Stimulated activated CD8-positive, alpha-beta memory T cell treated with anti-CD3 and anti-CD28 coated beads, Interleukin-4, amount 100 ng/mL, for 1 hour (primary cell): ENCODE results near the gene EXOC4.

ENCODE experiments used
- DNase-seq, 2 donors: peaks; one replicate each; pipeline ENCODE4 v3.0.0-alpha.2; 2020; ENCODE audit warnings: low read depth in 2 of 2, low spot score in 1 of 2

EXOC4 gene

GRCh38 chr7:133360201-133360600, 107.3 kb downstream of the EXOC4 start:
- DNase-seq = no peak

GRCh38 chr7:133361806-133362205, 108.9 kb downstream of the EXOC4 start:
- no peak for DNase-seq

GRCh38 chr7:133364959-133365690, 112.2 kb downstream of the EXOC4 start:
- no peak for DNase-seq

GRCh38 chr7:133365917-133366316, 113.0 kb downstream of the EXOC4 start:
- no peak for DNase-seq

- DNase-seq = no peak
Observed at GRCh38 chr7:133367561-133367960, 114.7 kb downstream of the EXOC4 start.

- DNase-seq = no peak
Observed at GRCh38 chr7:133369130-133369529, 116.3 kb downstream of the EXOC4 start.

DNA sequence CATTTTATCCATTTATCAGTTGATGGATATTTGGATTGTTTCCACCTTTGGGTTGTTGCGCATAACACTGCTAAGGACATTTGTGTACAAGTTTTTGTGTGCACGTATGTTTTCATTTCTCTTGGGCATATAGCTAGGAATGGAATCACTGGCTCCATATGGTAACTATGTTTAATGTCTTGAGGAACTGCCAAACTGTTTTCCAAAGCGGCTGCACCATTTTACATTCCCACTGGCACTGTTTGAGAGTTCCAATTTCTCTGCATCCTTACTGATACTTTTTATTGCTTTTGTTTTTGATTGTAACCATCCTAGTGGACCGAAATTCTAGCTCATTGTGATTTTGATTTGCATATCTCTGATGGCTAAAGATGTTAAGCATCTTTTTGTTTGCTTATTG, 118.7 kb downstream of the EXOC4 start:
- no peak for DNase-seq

DNA sequence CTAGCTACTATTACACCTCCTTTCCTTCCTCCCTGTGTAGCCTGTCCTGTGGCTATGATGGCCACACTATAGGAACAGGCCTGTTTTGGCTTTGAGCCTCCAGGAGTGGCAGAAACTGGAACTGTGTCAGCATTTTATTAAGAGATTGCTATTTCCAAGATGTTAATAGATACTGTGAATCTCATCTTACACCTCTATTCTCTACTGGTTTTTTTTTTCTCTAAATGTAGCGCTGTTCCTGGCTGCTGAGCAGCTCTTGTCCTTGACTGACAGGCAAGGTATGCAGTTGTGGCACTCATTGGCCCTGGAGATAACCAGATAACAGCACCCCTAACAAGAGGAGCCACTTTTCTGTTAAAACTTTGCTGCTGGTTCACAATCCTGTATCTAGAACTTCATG, 119.5 kb downstream of the EXOC4 start:
- DNase-seq = no peak

- DNase-seq = no peak
Observed at GRCh38 chr7:133376514-133376913, 123.6 kb downstream of the EXOC4 start.

GRCh38 chr7:133381965-133382364, 129.1 kb downstream of the EXOC4 start:
- no peak for DNase-seq

- no peak for DNase-seq
Observed at GRCh38 chr7:133382775-133383559, 130.1 kb downstream of the EXOC4 start.

GRCh38 chr7:133386205-133386604, 133.3 kb downstream of the EXOC4 start:
- no peak for DNase-seq

DNA sequence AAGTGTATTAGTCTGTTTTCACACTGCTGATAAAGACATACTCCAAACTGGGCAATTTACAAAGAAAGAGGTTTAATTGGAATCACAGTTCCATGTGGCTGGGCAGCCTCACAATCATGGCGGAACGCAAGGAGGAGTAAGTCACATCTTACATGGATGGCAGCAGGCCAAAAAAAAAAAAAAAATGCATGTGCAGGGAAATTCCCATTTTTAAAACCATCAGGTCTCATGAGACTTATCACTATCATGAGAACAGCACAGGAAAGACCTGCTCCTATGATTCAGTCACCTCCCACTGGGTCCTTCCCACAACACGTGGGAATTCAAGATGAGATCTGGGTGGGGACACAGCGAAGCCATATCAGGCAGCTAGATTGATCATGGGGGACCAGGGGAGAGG, 136.8 kb downstream of the EXOC4 start:
- DNase-seq = no peak

- no peak for DNase-seq
Observed at GRCh38 chr7:133391206-133391605, 138.3 kb downstream of the EXOC4 start.

DNA sequence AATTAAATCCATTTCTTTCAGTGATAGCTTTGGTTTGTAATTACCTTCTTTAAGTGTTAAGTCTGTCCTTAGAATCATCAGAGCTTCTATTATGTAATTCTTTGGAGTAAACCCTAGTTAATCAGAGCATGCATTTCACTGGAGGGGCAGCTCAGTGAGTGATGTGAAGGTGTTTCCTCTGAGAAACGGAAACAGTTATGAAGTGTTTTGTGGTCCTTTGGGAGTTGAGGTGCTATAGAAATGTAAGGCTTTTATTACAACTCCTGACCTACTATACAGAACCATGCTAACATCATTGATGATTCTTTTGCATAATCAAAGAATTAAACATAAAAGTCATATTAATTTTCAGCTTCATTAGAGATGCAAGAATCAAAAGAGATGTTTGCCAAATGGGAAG, 141.5 kb downstream of the EXOC4 start:
- DNase-seq = no peak

DNA sequence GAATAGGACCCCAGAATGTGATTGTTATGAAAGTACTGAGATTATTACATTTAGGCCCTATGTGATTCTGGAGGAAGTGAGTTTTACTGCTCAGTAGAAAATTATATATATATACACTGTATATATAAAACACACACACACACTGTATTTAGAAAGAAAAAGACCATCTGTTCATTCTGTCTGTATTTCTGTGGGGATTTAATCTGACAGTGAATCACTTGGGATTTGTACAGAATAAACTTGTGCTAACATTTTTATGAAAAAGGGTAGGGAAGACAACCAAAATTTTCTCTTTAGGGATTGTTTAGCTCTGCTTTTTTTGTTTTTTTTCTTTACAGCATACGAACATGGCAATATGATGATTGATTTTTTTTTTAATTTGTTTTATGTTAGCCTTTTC, 142.7 kb downstream of the EXOC4 start:
- DNase-seq = no peak

DNA sequence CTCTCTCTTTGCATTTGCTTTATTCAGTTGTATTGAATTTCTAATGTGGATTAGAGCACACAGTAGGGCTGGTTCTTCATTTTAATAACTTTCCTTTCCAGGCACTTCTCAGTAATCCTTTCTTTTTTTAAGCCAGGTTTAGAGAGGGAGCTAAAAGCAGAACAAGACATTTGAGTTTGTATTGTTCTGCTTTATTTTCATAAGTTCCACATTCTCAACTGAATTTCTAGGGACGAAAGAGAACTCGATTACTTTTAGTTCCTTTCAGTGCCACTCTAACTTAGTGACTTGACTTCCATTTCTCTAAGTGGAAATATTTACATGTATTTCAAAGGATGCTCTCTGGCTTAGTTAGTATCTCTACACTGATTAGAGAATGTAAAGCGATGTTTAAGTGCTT, 145.6 kb downstream of the EXOC4 start:
- no peak for DNase-seq

- DNase-seq = no peak
Observed at GRCh38 chr7:133401225-133401624, 148.3 kb downstream of the EXOC4 start.

- DNase-seq = no peak
Observed at GRCh38 chr7:133408212-133408611, 155.3 kb downstream of the EXOC4 start.

GRCh38 chr7:133409421-133409820, 156.5 kb downstream of the EXOC4 start:
- no peak for DNase-seq

- DNase-seq = no peak
Observed at GRCh38 chr7:133409966-133410365, 157.1 kb downstream of the EXOC4 start.

GRCh38 chr7:133411395-133411794, 158.5 kb downstream of the EXOC4 start:
- DNase-seq = no peak

GRCh38 chr7:133412942-133413341, 160.1 kb downstream of the EXOC4 start:
- DNase-seq = no peak
